K562 treated with DMSO at 1 percent for 12 hours (cell line): Measurements from ENCODE around the gene TAS2R1. TPM values are rescaled to one million over a fixed set of nuclear protein-coding genes. Genes with fewer than 3 reads are reported as not detected.

Source experiments
- total RNA-seq: library from RNA; unstranded; fragments of 300-600 nt; gene quantifications from 2 replicates; pipeline ENCODE4 v1.2.3, GENCODE V29; 2022; ENCODE audit not compliant: insufficient read depth

The TAS2R1 gene, protein sequence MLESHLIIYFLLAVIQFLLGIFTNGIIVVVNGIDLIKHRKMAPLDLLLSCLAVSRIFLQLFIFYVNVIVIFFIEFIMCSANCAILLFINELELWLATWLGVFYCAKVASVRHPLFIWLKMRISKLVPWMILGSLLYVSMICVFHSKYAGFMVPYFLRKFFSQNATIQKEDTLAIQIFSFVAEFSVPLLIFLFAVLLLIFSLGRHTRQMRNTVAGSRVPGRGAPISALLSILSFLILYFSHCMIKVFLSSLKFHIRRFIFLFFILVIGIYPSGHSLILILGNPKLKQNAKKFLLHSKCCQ
- not detected in 2 replicates for total RNA-seq

DNA sequence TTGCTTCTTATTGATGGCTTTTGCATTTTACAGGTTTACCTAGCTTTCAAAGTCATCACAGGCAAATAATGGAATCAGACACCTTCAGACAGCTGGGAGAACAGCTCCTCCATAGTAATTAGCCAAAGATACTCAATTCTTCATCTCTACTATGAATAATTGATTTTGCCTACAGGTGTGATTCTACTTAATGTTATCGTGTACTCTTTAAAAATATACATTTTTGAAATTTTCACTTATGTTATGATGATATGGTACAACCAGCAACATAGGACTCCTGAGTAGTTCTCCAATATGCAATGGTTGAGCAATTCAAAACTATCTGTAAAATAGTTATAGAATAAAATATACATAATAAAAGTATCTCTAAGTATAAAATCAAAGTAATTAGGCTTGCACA is at the start of gene TAS2R1:
TSS of gene TAS2R1 (minus strand) at position 101 of the 400 bp plus-strand sequence. CDS start 319 bp downstream, outside the sequence.

Other genes with a start within 250 kb of the TAS2R1 start
- gene SEMA5A, start 84.3 kb downstream of the TAS2R1 start, total RNA-seq: not detected in 2 replicates